Neural cell (in vitro differentiated cells): ENCODE data around the gene KCTD21.

Experiments used
- EP300 ChIP-seq: fragments of 450-650 bp; conservative IDR thresholded peaks from 2 replicates; pipeline ENCODE4 v1.6.1; 2014; ENCODE audit warnings: antibody characterized with exemption, mild to moderate bottlenecking, moderate library complexity; ENCODE audit not compliant: poor library complexity, severe bottlenecking
- EZH2 ChIP-seq: fragments of 200-600, 300-800 bp; shearing (Covaris generic), sonication (generic); IDR thresholded peaks from 2 replicates; pipeline ENCODE4 v1.6.1; 2014; ENCODE audit warnings: antibody characterized with exemption, low read length, borderline replicate concordance, mild to moderate bottlenecking; ENCODE audit not compliant: insufficient read depth, poor library complexity, severe bottlenecking
- MXI1 ChIP-seq: fragments of 450-650 bp; conservative IDR thresholded peaks from 2 replicates; pipeline ENCODE4 v1.6.1; 2014; ENCODE audit warnings: antibody characterized with exemption, mild to moderate bottlenecking; ENCODE audit not compliant: poor library complexity, severe bottlenecking
- POLR2AphosphoS5 ChIP-seq: IDR thresholded peaks from 2 replicates; pipeline ENCODE4 v1.6.1; 2012
- RAD21 ChIP-seq: fragments of 450-650 bp; conservative IDR thresholded peaks from 2 replicates; pipeline ENCODE4 v1.6.1; 2014; ENCODE audit warnings: antibody characterized with exemption, mild to moderate bottlenecking, moderate library complexity
- SMC3 ChIP-seq: fragments of 450-650 bp; conservative IDR thresholded peaks from 2 replicates; pipeline ENCODE4 v1.6.1; 2014; ENCODE audit warnings: antibody characterized with exemption, mild to moderate bottlenecking, moderate library complexity; ENCODE audit not compliant: poor library complexity
- TAF1 ChIP-seq: IDR thresholded peaks from 2 replicates; pipeline ENCODE4 v1.6.1; 2012; ENCODE audit warnings: low read depth
- TF ChIP-seq, protein P1 (sequence below): fragments of 450-650 bp; IDR thresholded peaks from 2 replicates; pipeline ENCODE4 v1.5.1; 2014; ENCODE audit warnings: antibody characterized with exemption, mild to moderate bottlenecking, moderate library complexity; ENCODE audit not compliant: poor library complexity, severe bottlenecking
- TF ChIP-seq, protein P2 (sequence below): IDR thresholded peaks from 2 replicates; pipeline ENCODE4 v1.6.1; 2012; ENCODE audit warnings: borderline replicate concordance

GRCh38 chr11:78229106-78229505 is 40.7 kb upstream of the KCTD21 start:
- TF ChIP-seq SMC3 (no peak), POLR2AphosphoS5 (no peak), RAD21 (no peak), EP300 (no peak), TAF1 (no peak), EZH2 (no peak), MXI1 (no peak)
- TF ChIP-seq, protein P1, sequence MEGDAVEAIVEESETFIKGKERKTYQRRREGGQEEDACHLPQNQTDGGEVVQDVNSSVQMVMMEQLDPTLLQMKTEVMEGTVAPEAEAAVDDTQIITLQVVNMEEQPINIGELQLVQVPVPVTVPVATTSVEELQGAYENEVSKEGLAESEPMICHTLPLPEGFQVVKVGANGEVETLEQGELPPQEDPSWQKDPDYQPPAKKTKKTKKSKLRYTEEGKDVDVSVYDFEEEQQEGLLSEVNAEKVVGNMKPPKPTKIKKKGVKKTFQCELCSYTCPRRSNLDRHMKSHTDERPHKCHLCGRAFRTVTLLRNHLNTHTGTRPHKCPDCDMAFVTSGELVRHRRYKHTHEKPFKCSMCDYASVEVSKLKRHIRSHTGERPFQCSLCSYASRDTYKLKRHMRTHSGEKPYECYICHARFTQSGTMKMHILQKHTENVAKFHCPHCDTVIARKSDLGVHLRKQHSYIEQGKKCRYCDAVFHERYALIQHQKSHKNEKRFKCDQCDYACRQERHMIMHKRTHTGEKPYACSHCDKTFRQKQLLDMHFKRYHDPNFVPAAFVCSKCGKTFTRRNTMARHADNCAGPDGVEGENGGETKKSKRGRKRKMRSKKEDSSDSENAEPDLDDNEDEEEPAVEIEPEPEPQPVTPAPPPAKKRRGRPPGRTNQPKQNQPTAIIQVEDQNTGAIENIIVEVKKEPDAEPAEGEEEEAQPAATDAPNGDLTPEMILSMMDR = no peak
- TF ChIP-seq, protein P2, sequence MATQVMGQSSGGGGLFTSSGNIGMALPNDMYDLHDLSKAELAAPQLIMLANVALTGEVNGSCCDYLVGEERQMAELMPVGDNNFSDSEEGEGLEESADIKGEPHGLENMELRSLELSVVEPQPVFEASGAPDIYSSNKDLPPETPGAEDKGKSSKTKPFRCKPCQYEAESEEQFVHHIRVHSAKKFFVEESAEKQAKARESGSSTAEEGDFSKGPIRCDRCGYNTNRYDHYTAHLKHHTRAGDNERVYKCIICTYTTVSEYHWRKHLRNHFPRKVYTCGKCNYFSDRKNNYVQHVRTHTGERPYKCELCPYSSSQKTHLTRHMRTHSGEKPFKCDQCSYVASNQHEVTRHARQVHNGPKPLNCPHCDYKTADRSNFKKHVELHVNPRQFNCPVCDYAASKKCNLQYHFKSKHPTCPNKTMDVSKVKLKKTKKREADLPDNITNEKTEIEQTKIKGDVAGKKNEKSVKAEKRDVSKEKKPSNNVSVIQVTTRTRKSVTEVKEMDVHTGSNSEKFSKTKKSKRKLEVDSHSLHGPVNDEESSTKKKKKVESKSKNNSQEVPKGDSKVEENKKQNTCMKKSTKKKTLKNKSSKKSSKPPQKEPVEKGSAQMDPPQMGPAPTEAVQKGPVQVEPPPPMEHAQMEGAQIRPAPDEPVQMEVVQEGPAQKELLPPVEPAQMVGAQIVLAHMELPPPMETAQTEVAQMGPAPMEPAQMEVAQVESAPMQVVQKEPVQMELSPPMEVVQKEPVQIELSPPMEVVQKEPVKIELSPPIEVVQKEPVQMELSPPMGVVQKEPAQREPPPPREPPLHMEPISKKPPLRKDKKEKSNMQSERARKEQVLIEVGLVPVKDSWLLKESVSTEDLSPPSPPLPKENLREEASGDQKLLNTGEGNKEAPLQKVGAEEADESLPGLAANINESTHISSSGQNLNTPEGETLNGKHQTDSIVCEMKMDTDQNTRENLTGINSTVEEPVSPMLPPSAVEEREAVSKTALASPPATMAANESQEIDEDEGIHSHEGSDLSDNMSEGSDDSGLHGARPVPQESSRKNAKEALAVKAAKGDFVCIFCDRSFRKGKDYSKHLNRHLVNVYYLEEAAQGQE = no peak
